ENCODE data around the gene TTL. TPM values are rescaled to one million over a fixed set of nuclear protein-coding genes. Genes with fewer than 3 reads are reported as not detected.

The TTL gene
- total RNA-seq, 1 experiment from 2014 or later = 58.9 TPM

- no peak overlapping the region for H3K9ac ChIP-seq (ENCODE audit: extremely low read depth, insufficient read length, low read length)
- no peak overlapping the region for H2BK15ac ChIP-seq (ENCODE audit: low read depth, low read length)
- Mint-ChIP-seq H3K4me3 (peak overlapping the region; percentile 19 to 30; a peak in 4 of 5 replicates), H3K36me3 (ENCODE audit: insufficient read depth in 1 of 3, low read depth in 3 of 3) (peaks cover 8 to 13% (median 12%) of the 10 kb centered on the region in 3 experiments), H3K27ac (no peak overlapping the region; a peak in 1 of 7 replicates), H3K9me3 (no peaks in the 10 kb centered on the region), H3K4me1 (peaks cover 17% of the 10 kb centered on the region in 2 experiments), H3K27me3 (ENCODE audit: low read depth) (no peaks in the 10 kb centered on the region; the same call in 1 of the 2 replicates)
- no peak overlapping the region for H2AK5ac ChIP-seq (ENCODE audit: insufficient read length, low read length)
- peaks cover 13% of the 10 kb centered on the region for H3K23me2 ChIP-seq (ENCODE audit: insufficient read length, low read depth, low read length, poor library complexity, severe bottlenecking)
- no peaks in the 10 kb centered on the region for H3K79me2 ChIP-seq (ENCODE audit: insufficient read depth, low read length)
- H3K9me3 ChIP-seq (ENCODE audit: control insufficient read depth, low read depth, low read length) = no peaks in the 10 kb centered on the region
- no peak overlapping the region for H2BK20ac ChIP-seq (ENCODE audit: low read depth, low read length, poor library complexity, severe bottlenecking)
- no peak overlapping the region for H3K27ac ChIP-seq (ENCODE audit: insufficient read length, low read depth, low read length)
- no peak overlapping the region for H3T11ph ChIP-seq (ENCODE audit: low read length)
- H4K5ac ChIP-seq (ENCODE audit: insufficient read length, low read depth, low read length) = no peak overlapping the region
- no peak overlapping the region for H3K56ac ChIP-seq (ENCODE audit: insufficient read length, low read depth, low read length)
- H3K27me3 ChIP-seq (ENCODE audit: insufficient read depth, low read length) = no peaks in the 10 kb centered on the region
- H2BK12ac ChIP-seq (ENCODE audit: insufficient read length, low read depth, low read length) = no peak overlapping the region
- peak; percentile 60 for TF ChIP-seq CTCF (conservative IDR thresholded peaks at IDR 0.05)
- no peak overlapping the region for H3K14ac ChIP-seq (ENCODE audit: insufficient read depth, low read length)
- H3K23ac ChIP-seq (ENCODE audit: insufficient read length, low read depth, low read length) = no peak overlapping the region
- H3K18ac ChIP-seq (ENCODE audit: insufficient read length, low read depth, low read length) = no peak overlapping the region
- no peak overlapping the region for H4K91ac ChIP-seq (ENCODE audit: insufficient read length, low read depth, low read length)
- H3K4me2 ChIP-seq (ENCODE audit: insufficient read depth, insufficient read length, low read length) = no peak overlapping the region
- H2AFZ ChIP-seq (ENCODE audit: low read length) = no peak overlapping the region
- H3K4me1 ChIP-seq (ENCODE audit: insufficient read depth, low read length) = no peaks in the 10 kb centered on the region
- WGBS (ENCODE audit: extremely low coverage, insufficient read length, low lambda C conversion rate) = no CpG with 5 or more reads among the region's 10 CpGs
- H4K20me1 ChIP-seq (ENCODE audit: control insufficient read depth, insufficient read depth, insufficient read length) = no peaks in the 10 kb centered on the region
- H2BK5ac ChIP-seq (ENCODE audit: insufficient read length, low read length) = no peak overlapping the region
- DNase-seq = no peak
- no peak overlapping the region for H4K8ac ChIP-seq (replicated peaks; ENCODE audit: insufficient read length, low read depth, low read length)
- no peaks in the 10 kb centered on the region for H3K79me1 ChIP-seq (ENCODE audit: insufficient read depth, low read depth, low read length, poor library complexity, severe bottlenecking)
- no peak overlapping the region for H2BK120ac ChIP-seq (ENCODE audit: low read depth, low read length, poor library complexity, severe bottlenecking)
- no peak overlapping the region for H3K4ac ChIP-seq (ENCODE audit: low read depth, low read length)
These were observed 100.4 kb downstream of the TTL start for GRCh38 chr2:112582314-112582746.

Measured in H9 (cell line).